Measurements from ENCODE around the gene RASD1.
"Not testable (repeated sequence)": the region's sequence is repeated elsewhere in the genome, so short reads cannot be mapped to it uniquely, and the experiment has no call there.

Gene RASD1

GRCh38 chr17:17495536-17496188 lies 533 bp downstream of the RASD1 start:
- FAIRE-seq, result no peak

- FAIRE-seq, result no peak
Measured at GRCh38 chr17:17494870-17495535, 1.2 kb downstream of the RASD1 start.

GRCh38 chr17:17494499-17494869 lies 1.7 kb downstream of the RASD1 start:
- FAIRE-seq, result no peak

GRCh38 chr17:17493986-17494466 lies 2.2 kb downstream of the RASD1 start:
- FAIRE-seq, result no peak

- FAIRE-seq, result no peak
Measured at GRCh38 chr17:17493249-17493985, 2.8 kb downstream of the RASD1 start.

GRCh38 chr17:17492571-17492970 lies 3.6 kb downstream of the RASD1 start:
- FAIRE-seq, result no peak

- no peak for FAIRE-seq
Measured at GRCh38 chr17:17492085-17492484, 4.1 kb downstream of the RASD1 start.

- no peak for FAIRE-seq
Measured at GRCh38 chr17:17491546-17491988, 4.6 kb downstream of the RASD1 start.

- no peak for FAIRE-seq
Measured at GRCh38 chr17:17491031-17491471, 5.1 kb downstream of the RASD1 start.

- no peak for FAIRE-seq
Measured at GRCh38 chr17:17487998-17488397, 8.2 kb downstream of the RASD1 start.

GRCh38 chr17:17486416-17486815 lies 9.8 kb downstream of the RASD1 start:
- not testable (repeated sequence) for FAIRE-seq

- no peak for FAIRE-seq
Measured at GRCh38 chr17:17485420-17485819, 10.8 kb downstream of the RASD1 start.

GRCh38 chr17:17484451-17484899 lies 11.7 kb downstream of the RASD1 start:
- no peak for FAIRE-seq

- FAIRE-seq, result no peak
Measured at GRCh38 chr17:17481860-17482259, 14.3 kb downstream of the RASD1 start.

- FAIRE-seq, result no peak
Measured at GRCh38 chr17:17480593-17481148, 15.5 kb downstream of the RASD1 start.

- FAIRE-seq, result no peak
Measured at GRCh38 chr17:17479209-17479608, 17.0 kb downstream of the RASD1 start.

GRCh38 chr17:17476865-17477467 lies 19.2 kb downstream of the RASD1 start, which contains the start of gene MED9:
Gene MED9 (plus strand): TSS chr17:17477000. CDS start chr17:17477042, 42 bp downstream.
- no peak for FAIRE-seq

GRCh38 chr17:17474341-17474740 lies 21.9 kb downstream of the RASD1 start:
- no peak for FAIRE-seq

GRCh38 chr17:17472333-17472920 lies 23.8 kb downstream of the RASD1 start:
- no peak for FAIRE-seq

- FAIRE-seq, result no peak
Measured at GRCh38 chr17:17469996-17470395, 26.2 kb downstream of the RASD1 start.

- FAIRE-seq, result no peak
Measured at GRCh38 chr17:17469358-17469757, 26.8 kb downstream of the RASD1 start.

All from G401.6 (cell line).